GM12878 (cell line): ENCODE results near the gene MTHFD1. TPM values are rescaled to one million over a fixed set of nuclear protein-coding genes. Genes with fewer than 3 reads are reported as not detected.
A peak's percentile ranks its signal among the peaks of the same experiment; 100 is the strongest.

Experiments used
- ATAC-seq: fragments of 200-7000 bp; cut with Tn5 transposase; 3 replicates; pipeline ENCODE4 v1.9.1; 2020; ENCODE audit warnings: mild to moderate bottlenecking, moderate library complexity
- BruUV-seq: library from RNA; stranded (reverse); fragments of 400-500 nt; replicated peaks from 2 replicates; lab custom pipeline; 2021; lab: Mats Ljungman, UMichigan
- CTCF ChIA-PET: fragments of 300-600 bp; sonication (Branson Sonifier 250); formaldehyde crosslinking; extraction: SDS; loops from one replicate; lab custom pipeline; 2021; ENCODE audit warnings: inconsistent platforms; lab: Yijun Ruan, JAX
- POLR2A ChIA-PET: fragments of 350-600 bp; formaldehyde crosslinking; extraction: SDS; loops from one replicate; lab custom pipeline; 2021; ENCODE audit warnings: inconsistent platforms; lab: Charles Lee
- RAD21 ChIA-PET: fragments of 300-600 bp; sonication (Branson Sonifier 250); formaldehyde crosslinking; loops from one replicate; lab custom pipeline; 2023; ENCODE audit warnings: antibody characterized with exemption; ENCODE audit not compliant: unreplicated experiment; lab: Charles Lee
- SMC1A ChIA-PET: fragments of 300-600 bp; sonication (Branson Sonifier 250); formaldehyde crosslinking; loops from one replicate; lab custom pipeline; 2023; ENCODE audit not compliant: unreplicated experiment, uncharacterized antibody; lab: Charles Lee
- DNase-seq: peaks from one replicate; pipeline ENCODE4 v3.0.0-alpha.2; 2011; ENCODE audit warnings: low read depth, low spot score
- FAIRE-seq: peaks from 3 replicates; lab custom pipeline; 2011; peaks lifted over from hg19 to GRCh38; lab: Jason Lieb, UNC
- H2AFZ ChIP-seq: 2 replicates; pipeline ENCODE4 v1.6.0; 2011; ENCODE audit warnings: low read depth, low read length, control low read depth; ENCODE audit not compliant: control insufficient read depth
- H3K27ac ChIP-seq: 2 replicates; pipeline ENCODE4 v1.5.1; 2011; ENCODE audit warnings: control low read depth; ENCODE audit not compliant: control insufficient read depth, insufficient read depth
- H3K27me3 ChIP-seq, 2 experiments: replicated peaks in 1 of 2; 2 replicates each; pipeline versions ENCODE4 v1.6.0 to v1.6.1; 2011; ENCODE audit warnings: low read length in 1 of 2; ENCODE audit not compliant: control insufficient read depth in 2 of 2, insufficient read depth in 2 of 2
- H3K36me3 ChIP-seq, 2 experiments: 2 replicates each; pipeline ENCODE4 v1.5.1; 2011; ENCODE audit warnings: low read length in 1 of 2; ENCODE audit not compliant: control insufficient read depth in 2 of 2, insufficient read depth in 2 of 2
- H3K4me1 ChIP-seq: 2 replicates; pipeline ENCODE4 v1.6.1; 2011; ENCODE audit warnings: mild to moderate bottlenecking, low read length, moderate library complexity, mixed read lengths; ENCODE audit not compliant: control insufficient read depth, insufficient read depth
- H3K4me2 ChIP-seq: 2 replicates; pipeline ENCODE4 v1.6.0; 2011; ENCODE audit warnings: control low read depth; ENCODE audit not compliant: control insufficient read depth, insufficient read depth
- H3K4me3 ChIP-seq: fragments of 200-600 bp; sonication (generic); 2 replicates; pipeline ENCODE4 v1.5.1; 2016
- H3K79me2 ChIP-seq: 2 replicates; pipeline ENCODE4 v1.6.0; 2011; ENCODE audit warnings: low read length; ENCODE audit not compliant: control insufficient read depth, insufficient read depth
- H3K9ac ChIP-seq: 2 replicates; pipeline ENCODE4 v1.8.0; 2011; ENCODE audit warnings: low read length, control low read depth, mixed read lengths; ENCODE audit not compliant: control insufficient read depth, insufficient read depth
- H3K9me3 ChIP-seq: replicated peaks from 3 replicates; pipeline ENCODE4 v1.5.1; 2011; ENCODE audit warnings: mild to moderate bottlenecking, low read length; ENCODE audit not compliant: control insufficient read depth, insufficient read depth
- H4K20me1 ChIP-seq: 2 replicates; pipeline ENCODE4 v1.6.0; 2011; ENCODE audit not compliant: control insufficient read depth, insufficient read depth
- ASH2L ChIP-seq: fragments of 300-600, 200-600 bp; sonication (generic); IDR thresholded peaks from 2 replicates; pipeline ENCODE4 v1.6.1; 2017; ENCODE audit warnings: low read depth, mild to moderate bottlenecking, borderline replicate concordance
- BRCA1 ChIP-seq: IDR thresholded peaks from 2 replicates; pipeline ENCODE4 v1.6.1; 2011; ENCODE audit warnings: low read depth, low read length, improper control_type of control experiment
- CBX3 ChIP-seq: fragments of 200-600 bp; sonication (generic); IDR thresholded peaks from 2 replicates; pipeline ENCODE4 v1.6.1; 2016; ENCODE audit warnings: low read depth, borderline replicate concordance
- JUNB ChIP-seq: IDR thresholded peaks from 2 replicates; pipeline ENCODE4 v1.6.1; 2016; ENCODE audit warnings: antibody characterized with exemption, mild to moderate bottlenecking
- KAT2A ChIP-seq: conservative IDR thresholded peaks from 2 replicates; pipeline ENCODE4 v1.6.1; 2011; ENCODE audit warnings: low read depth, low read length; ENCODE audit not compliant: control insufficient read depth
- MEF2A ChIP-seq: IDR thresholded peaks from 2 replicates; pipeline ENCODE4 v1.6.1; 2011; ENCODE audit warnings: low read depth, mild to moderate bottlenecking, low read length, moderate library complexity; ENCODE audit not compliant: insufficient read depth
- RELA ChIP-seq: fragments of 450-650 bp; IDR thresholded peaks from 2 replicates; pipeline ENCODE4 v1.8.0; 2014; ENCODE audit warnings: borderline replicate concordance; ENCODE audit not compliant: partially characterized antibody
- RUNX3 ChIP-seq: IDR thresholded peaks from 2 replicates; pipeline ENCODE4 v1.6.1; 2012; ENCODE audit warnings: low read length, inconsistent platforms
- ZBED1 ChIP-seq: IDR thresholded peaks from 2 replicates; pipeline ENCODE4 v1.6.1; 2016; ENCODE audit warnings: borderline replicate concordance
- ZNF274 ChIP-seq: IDR thresholded peaks from one replicate; pipeline ENCODE4 v1.8.0; 2011; ENCODE audit not compliant: insufficient read length, insufficient read depth
- WGBS: methylation state at CpG from one replicate; pipeline ENCODE4 v1.1.6; 2016; ENCODE audit warnings: low lambda C conversion rate; ENCODE audit not compliant: insufficient replicate concordance, insufficient coverage; ENCODE audit errors: missing lambda C conversion rate; 5-methylcytosine and 5-hydroxymethylcytosine counted together
- in situ Hi-C: fragments of 300-500 bp; cut with MboI; formaldehyde crosslinking; loops from 9 replicates; pipeline ENCODE4 v1.14.3; 2018; ENCODE audit warnings: mixed read lengths
- intact Hi-C: fragments of 100-400 bp; cut with micrococcal nuclease; formaldehyde crosslinking; loops from one replicate; pipeline ENCODE4 v1.14.2; 2022; ENCODE audit not compliant: unreplicated experiment
- polyA plus RNA-seq, 11 experiments: library from polyadenylated mRNA; depleted of rRNA in 4 of 11; unstranded in 6 of 11; stranded (reverse) in 5 of 11; fragments of >200 nt; fragmentation: Nextera tagmentation in 4 of 11; fragmentation: Illumina TruSeq in 1 of 11; extraction: Ambion mirVana in 4 of 11; extraction: Trizol in 1 of 11; gene quantifications; 1 replicate in 1 of 11; 2 replicates in 10 of 11; pipeline versions ENCODE4 v1.2.1 to v1.2.3, GENCODE V29; 2011 to 2016; ENCODE audit warnings: inconsistent platforms in 2 of 11, missing spikeins in 2 of 11, low read depth in 1 of 11
- total RNA-seq, 4 experiments: library from RNA; depleted of rRNA in 3 of 4; stranded (reverse); fragments of >200 nt in 3 of 4; fragmentation: Illumina TruSeq in 1 of 4; extraction: Trizol in 1 of 4; gene quantifications; 2 replicates each; pipeline versions ENCODE4 v1.2.1 to v1.2.3, GENCODE V29; 2013 to 2021
- TF ChIP-seq, protein P1 (sequence below): fragments of 150-350 bp; IDR thresholded peaks from 2 replicates; pipeline ENCODE4 v1.6.1; 2014; ENCODE audit warnings: mild to moderate bottlenecking, low read depth, low read length
- TF ChIP-seq, protein P2 (sequence below): fragments of 450-650 bp; IDR thresholded peaks from 2 replicates; pipeline ENCODE4 v1.6.1; 2016; ENCODE audit warnings: mild to moderate bottlenecking
- TF ChIP-seq, protein P3 (sequence below): fragments of 450-650 bp; IDR thresholded peaks from 2 replicates; pipeline ENCODE4 v1.6.1; 2017; ENCODE audit warnings: antibody characterized with exemption, mild to moderate bottlenecking, moderate library complexity

The MTHFD1 gene
- total and polyA plus RNA-seq, 10 of the 15 experiments (the other 5 are each of a cell fraction or from before 2014, with no cell fraction given): 99.3 to 310 (median 173) TPM

DNA sequence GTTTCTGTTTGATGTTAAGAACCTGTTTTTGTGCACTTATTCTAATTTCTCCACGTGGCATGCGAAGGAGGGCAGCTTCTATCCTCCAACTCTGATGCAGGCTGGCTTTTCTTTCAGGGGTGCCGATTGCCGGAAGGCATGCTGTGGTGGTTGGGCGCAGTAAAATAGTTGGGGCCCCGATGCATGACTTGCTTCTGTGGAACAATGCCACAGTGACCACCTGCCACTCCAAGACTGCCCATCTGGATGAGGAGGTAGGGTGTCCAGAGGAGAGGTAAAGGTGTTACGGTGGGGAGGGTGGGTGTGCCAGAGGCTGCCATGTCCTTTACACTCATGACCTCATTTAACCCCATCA is 29.6 kb downstream of the MTHFD1 start:
- H3K9me3 ChIP-seq: no peaks in the 10 kb centered on the region
- no peak for TF ChIP-seq CBX3
- no peak for TF ChIP-seq MEF2A
- TF ChIP-seq RELA: no peak
- TF ChIP-seq KAT2A: no peak
- no peak for TF ChIP-seq ASH2L
- TF ChIP-seq, protein P1, sequence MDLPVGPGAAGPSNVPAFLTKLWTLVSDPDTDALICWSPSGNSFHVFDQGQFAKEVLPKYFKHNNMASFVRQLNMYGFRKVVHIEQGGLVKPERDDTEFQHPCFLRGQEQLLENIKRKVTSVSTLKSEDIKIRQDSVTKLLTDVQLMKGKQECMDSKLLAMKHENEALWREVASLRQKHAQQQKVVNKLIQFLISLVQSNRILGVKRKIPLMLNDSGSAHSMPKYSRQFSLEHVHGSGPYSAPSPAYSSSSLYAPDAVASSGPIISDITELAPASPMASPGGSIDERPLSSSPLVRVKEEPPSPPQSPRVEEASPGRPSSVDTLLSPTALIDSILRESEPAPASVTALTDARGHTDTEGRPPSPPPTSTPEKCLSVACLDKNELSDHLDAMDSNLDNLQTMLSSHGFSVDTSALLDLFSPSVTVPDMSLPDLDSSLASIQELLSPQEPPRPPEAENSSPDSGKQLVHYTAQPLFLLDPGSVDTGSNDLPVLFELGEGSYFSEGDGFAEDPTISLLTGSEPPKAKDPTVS: no peak
- no peak for TF ChIP-seq ZBED1
- no peak for TF ChIP-seq BRCA1
- TF ChIP-seq ZNF274: no peak
- TF ChIP-seq, protein P2, sequence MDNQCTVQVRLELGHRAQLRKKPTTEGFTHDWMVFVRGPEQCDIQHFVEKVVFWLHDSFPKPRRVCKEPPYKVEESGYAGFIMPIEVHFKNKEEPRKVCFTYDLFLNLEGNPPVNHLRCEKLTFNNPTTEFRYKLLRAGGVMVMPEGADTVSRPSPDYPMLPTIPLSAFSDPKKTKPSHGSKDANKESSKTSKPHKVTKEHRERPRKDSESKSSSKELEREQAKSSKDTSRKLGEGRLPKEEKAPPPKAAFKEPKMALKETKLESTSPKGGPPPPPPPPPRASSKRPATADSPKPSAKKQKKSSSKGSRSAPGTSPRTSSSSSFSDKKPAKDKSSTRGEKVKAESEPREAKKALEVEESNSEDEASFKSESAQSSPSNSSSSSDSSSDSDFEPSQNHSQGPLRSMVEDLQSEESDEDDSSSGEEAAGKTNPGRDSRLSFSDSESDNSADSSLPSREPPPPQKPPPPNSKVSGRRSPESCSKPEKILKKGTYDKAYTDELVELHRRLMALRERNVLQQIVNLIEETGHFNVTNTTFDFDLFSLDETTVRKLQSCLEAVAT: no peak
- TF ChIP-seq RUNX3: no peak
- TF ChIP-seq, protein P3, sequence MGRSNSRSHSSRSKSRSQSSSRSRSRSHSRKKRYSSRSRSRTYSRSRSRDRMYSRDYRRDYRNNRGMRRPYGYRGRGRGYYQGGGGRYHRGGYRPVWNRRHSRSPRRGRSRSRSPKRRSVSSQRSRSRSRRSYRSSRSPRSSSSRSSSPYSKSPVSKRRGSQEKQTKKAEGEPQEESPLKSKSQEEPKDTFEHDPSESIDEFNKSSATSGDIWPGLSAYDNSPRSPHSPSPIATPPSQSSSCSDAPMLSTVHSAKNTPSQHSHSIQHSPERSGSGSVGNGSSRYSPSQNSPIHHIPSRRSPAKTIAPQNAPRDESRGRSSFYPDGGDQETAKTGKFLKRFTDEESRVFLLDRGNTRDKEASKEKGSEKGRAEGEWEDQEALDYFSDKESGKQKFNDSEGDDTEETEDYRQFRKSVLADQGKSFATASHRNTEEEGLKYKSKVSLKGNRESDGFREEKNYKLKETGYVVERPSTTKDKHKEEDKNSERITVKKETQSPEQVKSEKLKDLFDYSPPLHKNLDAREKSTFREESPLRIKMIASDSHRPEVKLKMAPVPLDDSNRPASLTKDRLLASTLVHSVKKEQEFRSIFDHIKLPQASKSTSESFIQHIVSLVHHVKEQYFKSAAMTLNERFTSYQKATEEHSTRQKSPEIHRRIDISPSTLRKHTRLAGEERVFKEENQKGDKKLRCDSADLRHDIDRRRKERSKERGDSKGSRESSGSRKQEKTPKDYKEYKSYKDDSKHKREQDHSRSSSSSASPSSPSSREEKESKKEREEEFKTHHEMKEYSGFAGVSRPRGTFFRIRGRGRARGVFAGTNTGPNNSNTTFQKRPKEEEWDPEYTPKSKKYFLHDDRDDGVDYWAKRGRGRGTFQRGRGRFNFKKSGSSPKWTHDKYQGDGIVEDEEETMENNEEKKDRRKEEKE: no peak
- no peak for TF ChIP-seq JUNB
- TF ChIP-seq, all 136 proteins: peak for 0
- Histone ChIP-seq H3K79me2 (no peaks in the 10 kb centered on the region), H3K4me3 (no peak overlapping the region), H3K27me3 (no peaks in the 10 kb centered on the region), H2AFZ (no peak overlapping the region), H3K9ac (no peak overlapping the region), H3K4me1 (peaks cover 3% of the 10 kb centered on the region; the same call in 1 of the 2 replicates), H3K36me3 (peaks cover 18 to 27% of the 10 kb centered on the region in 2 experiments), H4K20me1 (no peaks in the 10 kb centered on the region), H3K27ac (no peak overlapping the region), H3K4me2 (no peak overlapping the region)
- ATAC-seq: no peak
- RAD21 ChIA-PET: no interaction called here
- SMC1A ChIA-PET: interaction anchor here (1.7 to 4.8 kb wide), 3 partner anchors 25 to 93 kb away, joined by 4 to 21 read pairs (median 4); no protein-coding TSS in a partner anchor
- 99% methylated on average over 7 of the region's 7 CpGs for WGBS
- intact Hi-C loops: no loop called here
- no peak for FAIRE-seq
- CTCF ChIA-PET: interaction anchor here (0.6 to 4.7 kb wide), 5 partner anchors 12 to 71 kb away, joined by 3 to 38 read pairs (median 4); no protein-coding TSS in a partner anchor
- TSS peak; percentile 30 for BruUV-seq
- in situ Hi-C loops: no loop called here
- DNase-seq: no peak
- POLR2A ChIA-PET: interaction anchor here (0.6 kb wide), 1 partner anchor 490 kb away, joined by 3 read pairs; no protein-coding TSS in a partner anchor
